ENCODE results near the gene C10orf143. TPM values are rescaled to one million over a fixed set of nuclear protein-coding genes. Genes with fewer than 3 reads are reported as not detected.

Gene C10orf143
- polyA plus RNA-seq, 1 donor (not counting 4 experiments of a cell fraction or from before 2014, with no cell fraction given), result 1.4 TPM

GRCh38 chr10:130020651-130021382 is 89.8 kb downstream of the C10orf143 start:
- no peaks in the 10 kb centered on the region for H3K4me1 ChIP-seq (ENCODE audit: control insufficient read depth, extremely low read depth, insufficient read depth, low read length)
- peak overlapping the region; percentile 5 for H3K4me2 ChIP-seq (ENCODE audit: control insufficient read depth, extremely low read depth, insufficient read depth, low read depth, low read length)
- no peaks in the 10 kb centered on the region for H4K20me1 ChIP-seq (ENCODE audit: control insufficient read depth, extremely low read depth, insufficient read depth, low read length)
- H3K4me3 ChIP-seq (ENCODE audit: control insufficient read depth in 2 of 3, extremely low read depth in 1 of 3, insufficient read depth in 2 of 3, low read depth in 1 of 3, low read length in 3 of 3), result no peak overlapping the region
- H3K27ac ChIP-seq (ENCODE audit: control insufficient read depth, insufficient read depth, low read length), result no peak overlapping the region
- no peaks in the 10 kb centered on the region for H3K36me3 ChIP-seq (ENCODE audit: control insufficient read depth in 2 of 2, extremely low read depth in 1 of 2, insufficient read depth in 2 of 2, low read length in 2 of 2)
- peak overlapping the region; percentile 3 for H2AFZ ChIP-seq (ENCODE audit: control insufficient read depth, low read length)
- TF ChIP-seq EZH2 (IDR thresholded peaks at IDR 0.05; ENCODE audit: low read length) (no peak), CTCF (optimal IDR thresholded peaks at IDR 0.05 in 1 of 3, IDR thresholded peaks at IDR 0.05 in 1 of 3, conservative IDR thresholded peaks at IDR 0.05 in 1 of 3; ENCODE audit: extremely low read depth in 1 of 3, insufficient read depth in 2 of 3, low read length in 3 of 3) (no peak)
- peaks cover 5% of the 10 kb centered on the region for H3K9me3 ChIP-seq (ENCODE audit: control insufficient read depth, low read depth, low read length)
- no peak for FAIRE-seq
- no peaks in the 10 kb centered on the region for H3K9me1 ChIP-seq (ENCODE audit: control insufficient read depth, extremely low read depth, insufficient read depth, low read length)
- H3K9ac ChIP-seq (ENCODE audit: control insufficient read depth, extremely low read depth, insufficient read depth, low read length), result no peak overlapping the region
- DNase-seq (ENCODE audit: low read depth, low spot score), result no peak
- dilution Hi-C loops (cut with MboI; ENCODE audit: extremely low pct_ligation_motif_present, low sequenced_read_pairs), result no loop called here
- H3K27me3 ChIP-seq (ENCODE audit: control insufficient read depth, extremely low read depth, insufficient read depth, low read length), result no peaks in the 10 kb centered on the region
- H3K79me2 ChIP-seq (ENCODE audit: control insufficient read depth, insufficient read depth, low read length), result no peaks in the 10 kb centered on the region

GRCh38 chr10:130018730-130019185 is 91.9 kb downstream of the C10orf143 start:
- no peaks in the 10 kb centered on the region for H3K27me3 ChIP-seq (ENCODE audit: control insufficient read depth, extremely low read depth, insufficient read depth, low read length)
- no peak overlapping the region for H3K27ac ChIP-seq (ENCODE audit: control insufficient read depth, insufficient read depth, low read length)
- H3K79me2 ChIP-seq (ENCODE audit: control insufficient read depth, insufficient read depth, low read length), result no peaks in the 10 kb centered on the region
- H3K9ac ChIP-seq (ENCODE audit: control insufficient read depth, extremely low read depth, insufficient read depth, low read length), result no peak overlapping the region
- no peak overlapping the region for H3K4me3 ChIP-seq (ENCODE audit: control insufficient read depth in 2 of 3, extremely low read depth in 1 of 3, insufficient read depth in 2 of 3, low read depth in 1 of 3, low read length in 3 of 3)
- no peaks in the 10 kb centered on the region for H4K20me1 ChIP-seq (ENCODE audit: control insufficient read depth, extremely low read depth, insufficient read depth, low read length)
- no peaks in the 10 kb centered on the region for H3K9me1 ChIP-seq (ENCODE audit: control insufficient read depth, extremely low read depth, insufficient read depth, low read length)
- H3K4me1 ChIP-seq (ENCODE audit: control insufficient read depth, extremely low read depth, insufficient read depth, low read length), result no peaks in the 10 kb centered on the region
- FAIRE-seq (no peak), DNase-seq (ENCODE audit: low read depth, low spot score) (no peak)
- peaks cover 3% of the 10 kb centered on the region for H3K9me3 ChIP-seq (ENCODE audit: control insufficient read depth, low read depth, low read length)
- H3K36me3 ChIP-seq (ENCODE audit: control insufficient read depth in 2 of 2, extremely low read depth in 1 of 2, insufficient read depth in 2 of 2, low read length in 2 of 2), result no peaks in the 10 kb centered on the region
- TF ChIP-seq CTCF (optimal IDR thresholded peaks at IDR 0.05 in 1 of 3, IDR thresholded peaks at IDR 0.05 in 1 of 3, conservative IDR thresholded peaks at IDR 0.05 in 1 of 3; ENCODE audit: extremely low read depth in 1 of 3, insufficient read depth in 2 of 3, low read length in 3 of 3), result no peak
- TF ChIP-seq EZH2 (IDR thresholded peaks at IDR 0.05; ENCODE audit: low read length), result no peak
- H2AFZ ChIP-seq (ENCODE audit: control insufficient read depth, low read length), result no peak overlapping the region
- dilution Hi-C loops (cut with MboI; ENCODE audit: extremely low pct_ligation_motif_present, low sequenced_read_pairs), result no loop called here
- no peak overlapping the region for H3K4me2 ChIP-seq (ENCODE audit: control insufficient read depth, extremely low read depth, insufficient read depth, low read depth, low read length)
